Activated CD4-positive, alpha-beta T cell treated with anti-CD3 and anti-CD28 coated beads, Interleukin-2, amount 50 U/mL, for 4 hours (primary cell): Measurements from ENCODE around the gene SPTSSB.

Source experiments
- DNase-seq, 2 experiments: peaks; one replicate each; pipeline ENCODE4 v3.0.0-alpha.2; 2020

SPTSSB gene

GRCh38 chr3:161371441-161372320 is at the start of gene SPTSSB:
Gene SPTSSB, minus strand, starts transcription at chr3:161371517. Its CDS starts 25,194 bp downstream, at chr3:161346323.
- peak; percentile 49 to 51 for DNase-seq

- DNase-seq: no peak
These were observed 49.4 kb upstream of the SPTSSB start for GRCh38 chr3:161420746-161421145.

DNA sequence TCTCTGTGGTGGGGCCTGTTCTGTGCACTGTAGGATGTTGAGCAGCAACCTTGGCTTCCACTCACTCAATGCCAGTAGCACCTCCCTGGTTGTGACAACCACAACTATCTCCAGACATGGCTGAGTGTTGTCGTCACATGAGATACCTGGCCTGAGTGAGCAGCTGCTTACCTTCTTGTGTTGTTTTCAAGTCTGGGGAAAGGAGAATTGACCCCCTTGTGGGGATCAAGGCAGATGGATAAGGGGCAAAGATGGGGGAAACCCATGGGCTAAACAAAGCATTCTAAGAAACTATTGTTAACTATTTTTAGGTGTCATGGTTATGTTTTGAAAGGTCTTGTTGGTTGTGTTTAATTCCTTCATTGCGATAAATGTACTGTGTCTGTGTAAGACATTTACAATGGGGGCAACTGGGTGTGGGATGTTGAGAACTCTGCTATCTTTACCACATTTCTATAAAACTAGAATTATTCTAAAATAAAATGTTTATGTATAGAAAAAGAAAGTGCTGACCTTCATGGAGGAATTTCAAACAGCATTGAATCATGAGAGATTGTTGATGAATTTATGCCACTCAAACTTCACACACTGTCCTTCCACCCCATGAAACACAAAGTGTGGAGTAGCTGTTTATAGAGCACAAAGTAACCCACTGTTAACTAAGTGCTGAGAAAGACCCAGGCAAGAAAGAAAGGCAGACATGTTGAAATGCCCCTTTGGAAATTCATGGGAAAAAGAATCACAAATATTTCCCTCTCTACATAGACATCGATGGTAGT is 48.4 kb upstream of the SPTSSB start:
- DNase-seq: no peak

GRCh38 chr3:161415506-161416231 is 44.4 kb upstream of the SPTSSB start:
- DNase-seq: no peak

DNA sequence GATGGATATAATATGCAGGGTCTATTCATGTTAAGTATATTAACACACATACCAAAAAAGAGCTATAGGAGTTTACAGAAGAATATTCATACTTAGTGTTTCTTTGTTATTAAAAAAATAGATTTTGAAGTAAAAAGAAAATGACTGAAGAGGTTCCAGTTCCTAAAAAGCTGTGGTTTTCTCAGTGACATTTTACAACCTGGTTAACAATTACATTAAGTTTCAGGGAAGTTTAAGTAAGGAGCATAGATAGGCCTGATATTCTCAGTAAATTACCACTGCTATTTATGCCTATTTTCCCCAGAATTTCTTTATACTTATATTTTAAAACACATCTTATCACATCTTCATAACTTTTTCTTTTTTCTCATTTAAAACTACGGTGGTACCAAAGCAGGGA is 43.6 kb upstream of the SPTSSB start:
- no peak for DNase-seq

DNA sequence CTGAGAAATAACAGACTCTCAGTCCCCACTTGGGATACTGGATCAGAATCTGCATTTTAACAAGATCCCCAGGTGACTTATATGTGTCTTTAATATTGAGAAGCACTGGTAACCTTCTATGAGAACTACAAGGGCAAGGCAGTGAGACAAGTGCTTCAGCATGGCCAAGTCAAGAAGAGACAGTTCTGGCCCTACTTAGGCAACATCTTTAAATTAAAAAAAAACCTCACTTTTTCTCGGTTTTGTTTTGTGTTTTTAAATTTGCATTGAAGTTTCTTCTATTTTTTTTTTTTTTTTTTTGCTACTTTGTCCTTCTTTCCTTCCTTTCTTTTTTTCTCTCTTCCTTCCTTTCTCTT is 42.5 kb upstream of the SPTSSB start:
- DNase-seq: no peak

DNA sequence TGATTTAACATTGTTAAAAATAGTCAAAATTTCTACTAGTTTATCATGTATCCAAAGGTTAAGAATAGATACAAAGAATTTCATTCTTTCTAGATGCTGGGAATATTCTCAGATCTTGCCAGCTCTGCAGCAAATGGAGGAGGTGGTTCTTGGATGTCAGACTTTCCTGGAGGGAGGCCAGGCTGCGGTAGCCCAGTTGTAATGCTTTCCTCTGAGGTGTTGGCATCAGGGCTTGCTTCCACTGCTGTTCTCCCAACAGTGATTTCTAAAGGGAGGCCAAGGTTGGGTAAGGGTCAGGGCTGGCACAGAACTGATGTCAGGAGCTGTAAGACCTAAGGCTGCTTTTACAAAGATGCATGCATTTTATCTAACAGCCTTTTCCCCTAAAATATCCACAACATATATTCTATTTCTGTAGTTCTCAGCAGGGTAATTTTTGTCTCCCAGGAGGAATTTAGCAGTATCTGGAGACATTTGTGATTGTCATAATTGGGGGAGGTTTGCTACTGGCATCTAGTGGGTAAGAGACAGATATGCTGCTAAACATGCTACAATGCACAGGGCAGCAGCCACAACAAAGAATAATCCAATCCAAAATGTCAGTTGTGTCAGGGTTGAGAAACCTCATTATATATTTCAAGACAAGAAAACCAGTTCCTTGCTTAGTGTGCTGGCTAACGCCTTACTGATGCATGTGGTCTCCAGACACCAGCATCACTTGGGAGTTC is 42.0 kb upstream of the SPTSSB start:
- DNase-seq: no peak

DNA sequence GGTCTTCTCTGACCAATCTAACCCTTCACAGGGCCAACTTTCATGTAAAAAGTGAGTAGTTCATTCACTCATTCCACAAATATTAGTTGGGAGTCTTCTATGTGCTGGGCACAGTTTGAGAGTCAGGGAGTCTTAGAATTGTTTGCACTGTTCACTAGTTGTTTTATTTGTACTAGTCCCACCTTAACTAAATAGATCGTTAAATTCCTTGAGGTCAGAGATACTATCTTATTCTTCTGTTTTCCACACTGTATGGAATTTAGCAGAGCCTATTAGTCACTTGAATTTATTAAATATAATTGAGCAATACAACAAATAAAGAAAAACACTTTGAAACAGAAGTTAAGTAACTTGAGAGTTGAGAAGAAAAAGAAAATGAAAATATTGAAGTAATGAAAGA is 40.8 kb upstream of the SPTSSB start:
- no peak for DNase-seq

DNA sequence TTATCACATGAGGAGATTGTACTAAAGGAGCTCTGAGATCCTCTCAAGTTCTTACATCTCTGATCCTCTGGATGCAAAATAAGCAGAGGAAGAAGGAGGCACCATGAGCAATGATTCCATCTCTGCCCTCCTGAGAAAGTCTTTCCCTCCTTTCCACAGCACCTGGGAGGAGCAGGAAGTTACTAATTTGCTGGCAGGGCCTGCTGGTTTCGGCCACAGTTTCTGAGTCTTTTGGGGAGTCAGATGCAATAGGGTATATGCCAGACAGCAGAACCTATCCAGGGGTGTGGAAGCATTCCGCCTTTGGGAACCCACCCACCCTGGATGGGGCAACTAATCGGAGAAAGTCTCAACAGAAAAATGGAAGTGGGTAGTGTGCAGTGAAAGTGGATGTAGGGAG is 38.5 kb upstream of the SPTSSB start:
- no peak for DNase-seq

DNA sequence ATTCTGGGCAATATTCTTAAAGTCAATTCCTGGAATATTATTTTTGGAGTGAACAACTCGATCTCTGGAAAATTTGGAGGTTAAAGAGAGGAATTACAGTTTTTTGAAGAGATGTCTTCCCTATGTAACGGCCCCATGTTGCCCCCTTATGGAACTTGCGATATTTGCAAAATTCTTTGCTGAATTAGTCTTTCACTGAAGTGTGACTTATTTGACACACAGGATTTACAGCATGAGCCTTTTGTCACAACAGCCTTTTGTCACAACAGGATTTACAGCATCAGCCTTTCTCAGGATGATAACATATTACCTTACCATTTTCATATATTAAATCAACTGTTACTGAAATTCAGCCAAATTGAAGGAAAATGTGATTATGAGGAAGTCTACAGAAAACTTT is 37.8 kb upstream of the SPTSSB start:
- DNase-seq: peak; percentile 19 to 34

DNA sequence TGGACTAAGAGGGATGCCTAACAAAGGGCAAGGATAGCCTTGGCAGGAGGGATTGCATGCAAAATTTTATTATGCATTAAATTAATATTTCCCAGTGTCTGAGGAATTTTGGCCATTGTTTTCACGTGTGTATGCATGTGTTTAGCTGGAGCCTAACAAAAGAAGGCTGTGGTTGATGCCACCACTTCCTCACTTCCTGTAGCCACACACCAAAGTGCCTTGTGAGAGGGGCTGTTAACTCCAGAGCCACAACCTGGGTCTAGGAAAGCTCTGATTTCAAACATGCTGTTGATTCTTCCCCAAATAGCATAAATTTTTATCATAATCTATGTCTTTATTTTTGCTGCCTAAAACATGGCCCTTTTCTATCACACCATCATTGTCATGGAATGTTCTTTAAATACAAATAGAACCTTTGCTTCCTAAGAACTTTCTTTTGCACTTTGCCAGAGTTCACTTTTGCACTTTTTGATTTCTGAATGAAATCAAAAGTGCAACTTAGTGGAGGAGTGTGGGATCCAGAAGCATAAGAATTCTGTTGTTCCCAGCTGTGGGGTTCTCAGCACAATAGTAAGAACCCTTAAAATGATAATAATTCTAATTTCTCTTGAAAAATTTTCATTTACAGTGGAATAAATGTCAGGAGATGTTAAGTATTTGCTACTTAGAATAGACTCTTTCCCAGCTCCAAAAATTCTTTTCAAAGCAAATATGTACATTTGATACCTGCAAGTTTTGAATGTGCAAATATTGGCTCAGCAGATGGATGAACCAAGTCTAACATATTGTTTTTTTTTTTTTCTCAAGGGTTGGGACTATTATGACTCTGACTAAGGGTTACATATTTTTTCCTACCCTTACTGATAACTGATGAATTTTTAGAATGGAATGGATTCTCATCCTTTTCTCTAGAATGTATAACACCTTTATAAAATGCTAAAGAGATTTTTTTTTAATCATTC is 35.6 kb upstream of the SPTSSB start:
- no peak for DNase-seq

DNA sequence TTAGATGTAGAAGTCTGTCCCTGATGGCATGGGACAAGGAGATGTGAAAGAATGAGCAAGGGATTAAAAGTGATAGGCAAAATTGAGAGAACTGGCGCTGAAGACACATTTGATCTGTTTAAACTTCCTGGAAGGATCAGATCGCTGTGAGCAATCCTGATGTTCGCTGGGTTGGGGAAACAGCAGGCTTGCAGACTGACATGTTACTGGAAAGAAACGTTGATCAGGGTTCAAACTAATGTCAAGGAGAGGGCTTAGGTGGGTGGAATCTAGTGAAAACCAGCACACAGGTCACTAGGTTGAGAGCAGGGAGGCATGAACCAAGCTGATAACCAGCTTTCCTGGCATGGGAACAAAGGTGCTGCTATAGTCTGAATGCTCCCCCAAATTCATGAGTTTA is 34.5 kb upstream of the SPTSSB start:
- no peak for DNase-seq

GRCh38 chr3:161405087-161405486 is 33.8 kb upstream of the SPTSSB start:
- DNase-seq: no peak

GRCh38 chr3:161403251-161403650 is 31.9 kb upstream of the SPTSSB start:
- no peak for DNase-seq

- no peak for DNase-seq
These were observed 30.1 kb upstream of the SPTSSB start for GRCh38 chr3:161401389-161401788.

DNA sequence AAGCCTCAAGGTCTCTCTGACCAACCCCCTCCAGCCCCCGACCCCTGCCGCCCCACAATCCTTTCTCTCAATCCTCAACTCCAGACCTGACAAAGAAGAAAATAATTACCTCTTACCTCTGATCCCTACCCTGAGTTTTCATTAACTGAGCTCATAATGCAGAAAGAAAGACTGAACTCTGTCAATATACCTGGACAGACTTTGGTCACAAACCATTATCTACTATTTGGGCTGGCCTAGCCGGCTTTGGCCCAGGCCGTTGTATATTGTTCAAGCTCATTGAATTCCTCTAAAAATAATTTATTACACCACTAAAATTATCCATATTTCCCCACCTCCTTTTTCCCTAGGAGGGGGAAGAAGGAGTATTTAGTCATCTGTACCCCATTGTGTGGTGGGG is 29.3 kb upstream of the SPTSSB start:
- no peak for DNase-seq

GRCh38 chr3:161395115-161396012 is 24.0 kb upstream of the SPTSSB start:
- no peak for DNase-seq

- no peak for DNase-seq
These were observed 22.5 kb upstream of the SPTSSB start for GRCh38 chr3:161393803-161394202.

- DNase-seq: no peak
These were observed 22.0 kb upstream of the SPTSSB start for GRCh38 chr3:161393310-161393709.

DNA sequence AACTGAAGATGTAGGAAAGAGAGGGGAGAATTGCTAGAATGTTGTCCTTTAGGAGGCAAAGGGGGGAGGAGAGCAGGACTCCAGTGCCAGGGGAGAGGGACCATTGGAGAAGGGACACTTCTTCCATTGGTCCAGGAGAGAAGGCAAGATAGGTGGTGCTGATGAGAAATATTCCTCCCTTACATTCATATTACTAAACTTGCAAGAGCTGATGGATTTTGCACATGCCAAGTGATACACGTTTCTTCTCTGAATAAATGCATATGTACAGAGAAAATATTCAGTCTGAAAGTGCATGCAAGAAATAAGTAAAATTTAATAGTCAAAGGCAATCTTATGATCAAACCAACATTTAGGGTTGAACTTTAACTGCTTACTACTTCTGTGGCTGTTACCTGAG is 21.5 kb upstream of the SPTSSB start:
- DNase-seq: no peak

DNA sequence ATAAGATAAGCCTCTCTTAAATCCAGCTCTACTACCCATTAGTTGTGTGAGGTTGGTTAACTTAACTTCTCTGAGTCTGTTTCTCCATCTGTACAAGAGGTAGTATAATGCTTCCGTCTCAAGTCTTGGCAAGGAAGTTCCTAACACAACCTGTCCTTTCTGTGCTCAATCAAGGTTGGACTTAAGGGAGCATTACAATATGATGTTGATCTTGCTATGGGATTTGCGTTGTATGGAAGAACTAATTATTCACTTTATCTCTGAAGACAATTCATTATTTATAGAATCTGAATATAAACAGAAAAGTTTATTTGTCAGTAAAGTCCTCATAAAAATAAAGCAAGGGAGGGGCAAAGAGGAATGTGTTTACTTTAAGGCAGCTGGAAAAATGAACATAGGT is 18.9 kb upstream of the SPTSSB start:
- DNase-seq: no peak
